HG03159 (cell line): ENCODE data around the gene MAN2A1.
"Not testable (repeated sequence)": the region's sequence is repeated elsewhere in the genome, so short reads cannot be mapped to it uniquely, and the experiment has no call there.

Experiments
- ATAC-seq: cut with Tn5 transposase; IDR thresholded peaks from one replicate; pipeline ENCODE4 v1.9.1; 2021; ENCODE audit warnings: mild to moderate bottlenecking, moderate library complexity; ENCODE audit not compliant: unreplicated experiment

The MAN2A1 gene

DNA sequence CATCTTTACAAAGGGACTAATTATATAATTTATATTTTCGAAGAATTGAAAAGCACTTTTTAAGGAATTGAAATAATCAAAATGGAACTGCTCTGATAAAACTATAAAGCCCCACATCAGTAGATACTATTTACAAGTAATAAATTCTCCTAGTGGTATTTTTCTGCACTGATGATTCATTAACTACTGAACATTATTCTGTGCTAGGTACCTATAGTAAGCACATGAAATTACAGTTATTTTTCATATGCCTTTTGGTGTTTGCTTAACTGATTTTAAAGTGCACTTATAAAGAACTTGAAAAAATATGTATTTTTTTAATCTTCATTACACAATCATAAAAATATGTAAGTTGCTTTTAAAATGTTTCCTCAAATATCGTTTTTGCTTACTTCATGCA is 123.0 kb downstream of the MAN2A1 start:
- ATAC-seq, result no peak

DNA sequence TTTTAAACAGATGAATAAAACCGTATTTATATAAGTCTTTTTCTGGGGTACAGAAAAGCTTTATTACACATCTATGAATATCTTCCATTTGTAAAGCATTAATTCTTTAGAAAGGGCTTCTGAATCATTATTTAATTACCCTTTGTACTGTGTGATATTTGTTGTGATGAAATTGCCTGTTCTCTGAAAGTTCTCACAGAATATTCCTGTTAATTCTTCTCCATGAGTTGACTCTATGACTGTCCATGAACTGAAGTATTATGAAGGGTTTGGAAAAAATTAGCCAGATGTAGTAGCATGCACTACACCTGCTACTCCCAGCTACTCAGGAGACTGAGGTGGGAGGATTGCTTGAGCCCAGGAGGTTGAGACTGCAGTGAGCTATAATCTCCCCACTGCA is 127.0 kb downstream of the MAN2A1 start:
- no peak for ATAC-seq

DNA sequence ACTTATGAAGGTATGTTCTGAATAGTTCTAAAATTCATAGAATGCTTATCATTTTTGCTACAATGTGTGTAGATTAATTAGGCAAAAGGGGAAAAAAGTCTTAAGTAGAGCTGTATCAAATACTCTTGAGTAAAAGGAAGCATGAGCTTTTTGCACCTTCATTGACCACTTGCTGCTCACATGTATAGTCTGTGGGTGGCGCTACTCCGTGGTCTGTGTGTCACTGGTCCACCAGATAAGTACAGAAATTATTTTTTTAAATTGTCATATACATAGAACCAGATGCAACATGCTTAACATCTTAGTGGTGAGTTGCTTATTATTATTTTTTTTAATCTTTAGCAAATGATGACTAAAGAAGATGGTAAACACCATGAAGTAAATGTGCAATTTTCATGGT is 130.2 kb downstream of the MAN2A1 start:
- ATAC-seq, result no peak

DNA sequence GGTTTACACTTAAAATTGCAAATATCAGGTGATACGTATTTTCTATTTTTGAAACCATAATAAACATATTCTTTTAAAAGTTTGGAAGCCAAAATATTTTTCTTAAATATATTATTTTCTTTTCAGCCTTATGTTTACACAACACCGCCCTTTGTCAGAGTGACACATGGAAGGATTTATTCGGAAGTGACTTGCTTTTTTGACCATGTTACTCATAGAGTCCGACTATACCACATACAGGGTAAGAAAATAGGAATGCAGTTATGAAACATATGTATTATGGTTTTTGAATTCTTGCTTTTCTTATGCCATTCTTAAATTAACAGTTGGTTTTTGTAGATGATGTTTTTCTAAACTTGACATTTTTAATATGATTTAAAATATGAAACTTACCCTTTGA is 133.9 kb downstream of the MAN2A1 start:
- ATAC-seq, result no peak

DNA sequence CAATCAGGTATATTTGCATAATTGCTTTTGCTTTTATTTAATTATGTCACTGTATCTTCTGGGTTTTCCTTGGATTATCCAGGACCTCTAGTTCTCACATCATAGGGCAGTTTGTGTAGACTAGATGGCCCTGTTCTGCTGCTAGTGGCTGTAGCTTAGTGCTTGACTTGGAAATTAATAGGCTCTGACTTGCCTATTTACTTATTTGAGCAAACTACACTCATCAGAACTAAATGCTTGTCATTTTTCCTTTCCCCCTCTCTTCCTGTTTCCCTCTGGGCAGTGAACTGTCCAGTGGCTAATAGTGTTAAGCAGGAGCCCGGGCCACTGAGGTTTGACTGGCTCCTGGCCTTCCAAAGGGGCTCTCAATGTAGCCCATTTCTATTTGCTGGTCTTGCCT is 135.7 kb downstream of the MAN2A1 start:
- no peak for ATAC-seq

- no peak for ATAC-seq
Measured at GRCh38 chr5:109826426-109826825, 136.7 kb downstream of the MAN2A1 start.

- no peak for ATAC-seq
Measured at GRCh38 chr5:109829331-109829730, 139.6 kb downstream of the MAN2A1 start.

GRCh38 chr5:109830955-109831502 is 141.3 kb downstream of the MAN2A1 start:
- no peak for ATAC-seq

DNA sequence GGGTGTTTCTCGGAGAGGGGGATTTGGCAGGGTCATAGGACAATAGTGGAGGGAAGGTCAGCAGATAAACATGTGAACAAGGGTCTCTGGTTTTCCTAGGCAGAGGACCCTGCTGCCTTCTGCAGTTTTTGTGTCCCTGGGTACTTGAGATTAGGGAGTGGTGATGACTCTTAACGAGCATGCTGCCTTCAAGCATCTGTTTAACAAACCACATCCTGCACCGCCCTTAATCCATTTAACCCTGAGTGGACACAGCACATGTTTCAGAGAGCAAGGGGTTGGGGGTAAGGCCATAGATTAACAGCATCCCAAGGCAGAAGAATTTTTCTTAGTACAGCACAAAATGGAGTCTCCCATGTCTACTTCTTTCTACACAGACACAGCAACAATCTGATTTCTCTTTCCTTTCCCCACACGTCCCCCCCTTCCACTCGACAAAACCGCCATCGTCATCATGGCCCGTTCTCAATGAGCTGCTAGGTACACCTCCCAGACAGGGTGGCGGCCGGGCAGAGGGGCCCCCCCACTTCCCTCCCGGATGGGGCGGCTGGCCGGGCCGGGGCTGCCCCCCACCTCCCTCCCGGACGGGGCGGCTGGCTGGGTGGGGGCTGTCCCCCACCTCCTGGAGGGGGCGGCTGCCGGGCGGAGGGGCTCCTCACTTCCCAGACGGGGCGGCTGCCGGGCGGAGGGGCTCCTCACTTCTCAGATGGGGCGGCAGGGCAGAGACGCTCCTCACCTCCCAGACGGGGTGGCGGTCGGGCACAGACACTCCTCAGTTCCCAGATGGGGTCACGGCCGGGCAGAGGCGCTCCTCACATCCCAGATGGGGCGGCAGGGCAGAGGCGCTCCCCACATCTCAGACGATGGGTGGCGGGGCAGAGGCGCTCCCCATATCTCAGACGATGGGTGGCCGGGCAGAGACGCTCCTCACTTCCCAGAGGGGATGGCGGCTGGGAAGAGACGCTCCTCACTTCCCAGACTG is 142.8 kb downstream of the MAN2A1 start:
- ATAC-seq, result not testable (repeated sequence)

GRCh38 chr5:109833946-109834345 is 144.2 kb downstream of the MAN2A1 start:
- no peak for ATAC-seq

DNA sequence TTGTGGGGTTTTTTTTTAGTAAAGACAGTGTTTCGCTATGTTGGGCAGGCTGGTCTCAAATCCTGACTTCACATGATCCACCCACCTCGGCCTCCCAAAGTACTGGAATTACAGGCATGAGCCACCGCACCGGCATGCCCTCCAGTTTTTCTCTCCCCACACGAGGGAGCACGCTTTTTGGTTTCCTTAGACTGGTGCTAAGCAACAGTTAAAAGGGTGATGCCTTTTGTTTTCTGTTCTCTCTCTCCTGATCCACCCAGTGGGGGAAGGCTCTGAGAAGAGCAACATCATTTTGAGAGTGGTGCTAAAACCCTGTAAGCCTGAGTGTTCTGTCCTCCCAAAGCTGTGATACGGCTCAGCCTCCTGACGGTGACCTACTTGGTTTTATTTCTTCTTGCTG is 146.6 kb downstream of the MAN2A1 start:
- no peak for ATAC-seq

DNA sequence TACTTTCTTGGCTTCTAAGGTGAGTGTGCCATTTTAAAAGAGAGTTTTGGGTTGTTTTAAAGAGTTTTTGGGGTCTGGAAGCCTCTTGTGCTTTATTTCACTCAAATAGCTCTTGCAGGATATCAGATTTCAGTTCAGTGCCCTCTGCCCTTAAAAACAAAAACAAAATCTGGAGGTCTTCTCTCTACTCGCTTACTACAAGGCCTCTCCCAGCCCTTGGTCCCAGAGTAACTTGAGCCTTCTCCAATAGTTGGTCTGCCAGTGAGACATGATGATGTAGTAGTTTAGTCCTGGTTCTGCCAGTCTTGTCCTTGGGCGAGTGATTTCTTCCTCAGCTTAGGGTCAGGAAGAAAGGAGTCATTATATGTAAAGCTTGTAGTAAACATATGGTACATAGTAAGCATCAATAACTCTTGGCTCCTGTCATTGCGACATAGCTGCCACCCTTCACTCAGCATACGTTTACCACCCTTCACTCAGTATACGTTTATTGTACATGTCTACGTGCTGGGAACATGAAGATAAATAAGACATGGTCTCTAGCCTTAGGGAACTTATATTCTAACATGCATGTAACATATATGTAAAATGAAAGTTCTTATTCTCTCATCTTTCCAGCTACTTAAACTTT is 147.6 kb downstream of the MAN2A1 start:
- ATAC-seq, result no peak

DNA sequence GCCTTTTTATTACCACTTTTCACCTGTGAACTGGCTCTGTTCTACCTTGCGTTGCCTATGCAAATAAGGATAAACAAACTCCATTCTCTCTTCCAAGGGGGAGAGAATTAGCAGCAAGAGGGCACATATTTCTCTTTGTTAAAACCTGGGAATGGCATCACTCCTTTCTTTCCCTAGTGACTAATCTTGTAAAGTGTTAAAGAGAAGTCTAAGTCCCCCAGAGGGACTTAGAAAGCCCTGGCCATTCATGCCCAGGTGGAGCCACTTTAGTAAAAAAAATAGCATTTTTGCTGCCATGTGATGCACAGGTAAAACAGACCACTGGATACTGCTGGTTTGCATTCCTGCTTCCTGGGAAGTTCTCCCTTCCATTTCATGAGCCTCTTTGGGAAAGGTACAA is 148.4 kb downstream of the MAN2A1 start:
- no peak for ATAC-seq

GRCh38 chr5:109844148-109844547 is 154.4 kb downstream of the MAN2A1 start:
- no peak for ATAC-seq

DNA sequence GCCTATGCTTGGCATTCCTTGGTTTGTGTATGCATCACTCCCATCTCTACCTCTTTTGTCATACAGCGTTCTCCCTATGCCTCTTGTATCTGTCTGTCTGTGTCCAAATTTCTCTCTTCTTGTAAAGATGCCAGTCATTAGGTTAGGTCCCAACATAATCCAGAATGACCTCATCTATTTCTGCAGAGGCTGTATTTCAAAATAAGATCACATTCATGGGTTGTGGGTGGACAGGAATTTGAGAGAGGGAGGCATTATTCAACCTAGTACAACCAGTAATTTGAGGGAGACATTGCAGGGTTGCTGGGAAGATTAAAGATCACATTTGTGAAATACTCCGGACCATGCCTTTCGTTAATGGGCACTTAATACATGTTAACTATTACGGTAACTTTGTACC is 155.0 kb downstream of the MAN2A1 start:
- ATAC-seq, result no peak

- ATAC-seq, result no peak
Measured at GRCh38 chr5:109848130-109848529, 158.4 kb downstream of the MAN2A1 start.

- no peak for ATAC-seq
Measured at GRCh38 chr5:109849478-109850088, 159.9 kb downstream of the MAN2A1 start.

DNA sequence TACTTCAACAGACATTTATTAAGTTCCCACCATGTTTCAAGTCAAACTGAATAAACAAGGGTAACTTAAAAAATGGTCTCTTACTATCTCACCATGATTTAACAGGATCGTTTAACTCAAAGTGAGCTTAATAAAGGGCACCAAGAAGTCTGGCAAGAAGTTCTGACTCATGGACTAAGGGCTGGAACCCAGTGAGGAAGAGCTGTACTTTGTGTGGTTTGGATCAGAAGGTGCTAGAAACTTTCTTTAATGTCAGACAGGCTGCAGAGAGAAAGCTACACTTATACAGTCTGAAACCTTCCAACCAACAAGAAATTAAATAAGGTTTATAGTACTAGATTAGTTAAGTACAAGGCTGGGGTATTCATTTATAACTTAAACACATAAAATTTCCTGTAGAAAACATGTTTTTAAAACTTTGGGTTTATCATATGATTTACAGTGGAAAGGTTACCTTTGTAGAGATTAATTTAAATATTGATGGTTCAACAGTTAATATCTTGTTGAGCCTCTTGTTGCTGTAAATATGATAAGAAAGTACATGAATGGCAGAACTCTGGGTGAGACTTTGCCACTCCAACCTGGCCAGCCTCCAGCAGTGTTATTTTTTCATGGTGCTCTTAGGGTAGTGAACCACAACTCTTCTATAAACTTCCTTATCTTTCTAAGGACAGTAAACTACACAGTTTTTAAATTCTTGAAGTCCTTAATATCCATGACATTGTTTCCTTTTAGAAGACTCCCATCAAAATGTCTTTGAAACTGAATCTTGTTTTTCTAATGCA is 162.8 kb downstream of the MAN2A1 start:
- no peak for ATAC-seq

- no peak for ATAC-seq
Measured at GRCh38 chr5:109853377-109853776, 163.7 kb downstream of the MAN2A1 start.

DNA sequence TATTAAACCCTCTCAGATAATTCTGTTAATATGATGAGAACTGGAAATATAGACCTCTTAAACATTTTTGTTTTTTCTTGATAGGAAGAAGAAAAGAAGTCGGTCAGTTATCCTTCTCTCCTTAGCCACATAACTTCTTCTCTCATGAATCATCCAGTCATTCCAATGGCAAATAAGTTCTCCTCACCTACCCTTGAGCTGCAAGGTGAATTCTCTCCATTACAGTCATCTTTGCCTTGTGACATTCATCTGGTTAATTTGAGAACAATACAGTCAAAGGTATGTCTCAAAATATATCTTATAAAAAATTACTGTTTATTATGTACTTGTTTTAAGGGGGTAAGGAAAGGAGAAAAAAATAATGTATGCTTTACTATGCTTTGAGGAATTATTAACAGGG is 165.3 kb downstream of the MAN2A1 start:
- ATAC-seq, result no peak
